SK-N-SH treated with all-trans-retinoic acid at 6 μM for 48 hours (cell line): ENCODE measurements around the gene NSD2.

Experiments used
- ATAC-seq: fragments of 200-7000 bp; cut with Tn5 transposase; 3 replicates; pipeline ENCODE4 v1.9.1; 2020; ENCODE audit warnings: mild to moderate bottlenecking, moderate library complexity
- ARNTL ChIP-seq: fragments of 450-650 bp; formaldehyde crosslinking; IDR thresholded peaks from 2 replicates; pipeline ENCODE4 v1.5.0; 2020; ENCODE audit warnings: low read depth, mild to moderate bottlenecking, moderate library complexity, borderline replicate concordance
- BACH2 ChIP-seq: fragments of 250-450 bp; sonication (Bioruptor Pico); IDR thresholded peaks from 2 replicates; pipeline ENCODE4 v1.9.0; 2021; ENCODE audit warnings: mild to moderate bottlenecking, borderline replicate concordance
- CREB5 ChIP-seq: fragments of 250-450 bp; sonication (Bioruptor Pico); IDR thresholded peaks from 2 replicates; pipeline ENCODE4 v1.5.1; 2020; ENCODE audit warnings: low read depth, mild to moderate bottlenecking, moderate library complexity
- CSDC2 ChIP-seq: fragments of 250-450 bp; sonication (Bioruptor Pico); IDR thresholded peaks from 2 replicates; pipeline ENCODE4 v1.5.0; 2020; ENCODE audit warnings: mild to moderate bottlenecking, moderate library complexity
- CSRNP3 ChIP-seq: fragments of 250-450 bp; sonication (Bioruptor Pico); IDR thresholded peaks from 2 replicates; pipeline ENCODE4 v1.5.1; 2021; ENCODE audit warnings: mild to moderate bottlenecking, moderate library complexity
- ESRRG ChIP-seq: fragments of 250-450 bp; sonication (Bioruptor Pico); IDR thresholded peaks from 2 replicates; pipeline ENCODE4 v1.6.1; 2021; ENCODE audit warnings: mild to moderate bottlenecking
- GLIS3 ChIP-seq: fragments of 250-450 bp; sonication (Bioruptor Pico); IDR thresholded peaks from 2 replicates; pipeline ENCODE4 v1.5.0; 2020; ENCODE audit warnings: mild to moderate bottlenecking, moderate library complexity
- ISL1 ChIP-seq: fragments of 250-450 bp; sonication (Bioruptor Pico); IDR thresholded peaks from 2 replicates; pipeline ENCODE4 v2.1.2; 2022; ENCODE audit warnings: mild to moderate bottlenecking, moderate library complexity
- PATZ1 ChIP-seq: fragments of 250-450 bp; sonication (Bioruptor Pico); IDR thresholded peaks from 2 replicates; pipeline ENCODE4 v1.8.0; 2020; ENCODE audit warnings: mild to moderate bottlenecking, moderate library complexity, borderline replicate concordance
- POU6F1 ChIP-seq: fragments of 250-450 bp; sonication (Bioruptor Pico); IDR thresholded peaks from 2 replicates; pipeline ENCODE4 v1.8.0; 2021; ENCODE audit warnings: low read depth, mild to moderate bottlenecking, moderate library complexity, borderline replicate concordance
- PPARA ChIP-seq: fragments of 250-450 bp; sonication (Bioruptor Pico); IDR thresholded peaks from 2 replicates; pipeline ENCODE4 v1.5.0; 2020; ENCODE audit warnings: mild to moderate bottlenecking, borderline replicate concordance
- RARB ChIP-seq: fragments of 250-450 bp; sonication (Bioruptor Pico); IDR thresholded peaks from 2 replicates; pipeline ENCODE4 v1.8.0; 2021; ENCODE audit warnings: mild to moderate bottlenecking, moderate library complexity
- SNAI2 ChIP-seq: fragments of 250-450 bp; sonication (Bioruptor Pico); IDR thresholded peaks from 2 replicates; pipeline ENCODE4 v1.5.0; 2020; ENCODE audit warnings: mild to moderate bottlenecking, moderate library complexity
- TCF4 ChIP-seq: fragments of 250-450 bp; sonication (Bioruptor Pico); IDR thresholded peaks from 2 replicates; pipeline ENCODE4 v1.8.0; 2021; ENCODE audit warnings: mild to moderate bottlenecking, moderate library complexity, borderline replicate concordance
- TOX ChIP-seq: fragments of 250-450 bp; sonication (Bioruptor Pico); IDR thresholded peaks from 2 replicates; pipeline ENCODE4 v1.8.0; 2021; ENCODE audit warnings: mild to moderate bottlenecking, moderate library complexity, borderline replicate concordance
- TSHZ2 ChIP-seq: fragments of 250-450 bp; sonication (Bioruptor Pico); IDR thresholded peaks from 2 replicates; pipeline ENCODE4 v1.5.0; 2020; ENCODE audit warnings: mild to moderate bottlenecking, moderate library complexity
- ZC3H10 ChIP-seq: fragments of 250-450 bp; sonication (Bioruptor Pico); IDR thresholded peaks from 2 replicates; pipeline ENCODE4 v1.5.1; 2021; ENCODE audit warnings: mild to moderate bottlenecking, moderate library complexity
- ZFP3 ChIP-seq: fragments of 250-450 bp; sonication (Bioruptor Pico); IDR thresholded peaks from 2 replicates; pipeline ENCODE4 v1.5.0; 2020; ENCODE audit warnings: mild to moderate bottlenecking, moderate library complexity
- ZNF565 ChIP-seq: fragments of 450-650 bp; formaldehyde crosslinking; conservative IDR thresholded peaks from 2 replicates; pipeline ENCODE4 v1.5.0; 2020; ENCODE audit warnings: low read depth, mild to moderate bottlenecking, moderate library complexity
- ZNF70 ChIP-seq: fragments of 450-650 bp; formaldehyde crosslinking; IDR thresholded peaks from 2 replicates; pipeline ENCODE4 v1.5.0; 2020; ENCODE audit warnings: mild to moderate bottlenecking, moderate library complexity
- ZNF8 ChIP-seq: fragments of 450-650 bp; formaldehyde crosslinking; IDR thresholded peaks from 2 replicates; pipeline ENCODE4 v1.5.0; 2020; ENCODE audit warnings: mild to moderate bottlenecking, moderate library complexity

NSD2 gene

GRCh38 chr4:1880332-1880731 lies 9.1 kb downstream of the NSD2 start:
- TF ChIP-seq ARNTL (CRISPR knock-in tag) (no peak), TCF4 (CRISPR knock-in tag) (no peak), SNAI2 (CRISPR knock-in tag) (no peak), TOX (CRISPR knock-in tag) (no peak), GLIS3 (CRISPR knock-in tag) (no peak), RARB (CRISPR knock-in tag) (no peak), TSHZ2 (CRISPR knock-in tag) (no peak), CREB5 (CRISPR knock-in tag) (no peak), CSRNP3 (CRISPR knock-in tag) (no peak), BACH2 (CRISPR knock-in tag) (no peak), ZNF8 (CRISPR knock-in tag) (no peak), POU6F1 (CRISPR knock-in tag) (no peak)
- ATAC-seq, result no peak

- no peak for ATAC-seq
- TF ChIP-seq ZFP3 (CRISPR knock-in tag) (no peak), ESRRG (CRISPR knock-in tag) (no peak), TCF4 (CRISPR knock-in tag) (no peak), ARNTL (CRISPR knock-in tag) (no peak), CREB5 (CRISPR knock-in tag) (no peak), ZNF8 (CRISPR knock-in tag) (no peak)
Measured at GRCh38 chr4:1882850-1883271, 11.7 kb downstream of the NSD2 start.

GRCh38 chr4:1883583-1883982 lies 12.4 kb downstream of the NSD2 start:
- ATAC-seq, result no peak
- TF ChIP-seq ZNF8 (CRISPR knock-in tag) (no peak), GLIS3 (CRISPR knock-in tag) (no peak), ZC3H10 (CRISPR knock-in tag) (no peak), ARNTL (CRISPR knock-in tag) (no peak), BACH2 (CRISPR knock-in tag) (no peak), ZNF70 (CRISPR knock-in tag) (no peak), PATZ1 (CRISPR knock-in tag) (no peak), TCF4 (CRISPR knock-in tag) (no peak), CSDC2 (CRISPR knock-in tag) (no peak), TOX (CRISPR knock-in tag) (no peak), RARB (CRISPR knock-in tag) (no peak), ZNF565 (no peak), PPARA (CRISPR knock-in tag) (no peak), CREB5 (CRISPR knock-in tag) (no peak), ISL1 (CRISPR knock-in tag) (no peak)
